Mesenchymal stem cell (in vitro differentiated cells and primary cell): ENCODE results near the gene LRRIQ1.
"Not testable (repeated sequence)": the region's sequence is repeated elsewhere in the genome, so short reads cannot be mapped to it uniquely, and the experiment has no call there.

Experiments used
- DNase-seq: peaks from one replicate; pipeline ENCODE4 v3.0.0-alpha.2; 2013
- H2AFZ ChIP-seq: one replicate; pipeline ENCODE4 v1.6.1; 2013; ENCODE audit warnings: low read depth, mild to moderate bottlenecking, control low read depth, inconsistent platforms, low read length, moderate library complexity
- H2AK5ac ChIP-seq: 2 replicates; pipeline ENCODE4 v1.6.1; 2013; ENCODE audit warnings: low read length, moderate library complexity, mild to moderate bottlenecking, inconsistent platforms; ENCODE audit not compliant: severe bottlenecking
- H2BK120ac ChIP-seq: one replicate; pipeline ENCODE4 v1.6.1; 2013; ENCODE audit warnings: low read depth, mild to moderate bottlenecking, inconsistent platforms, low read length, moderate library complexity
- H2BK12ac ChIP-seq, 2 experiments: one replicate each; pipeline ENCODE4 v1.6.1; 2013; ENCODE audit warnings: inconsistent platforms in 2 of 2, low read length in 2 of 2, mild to moderate bottlenecking in 2 of 2, moderate library complexity in 2 of 2, control low read depth in 1 of 2
- H2BK15ac ChIP-seq: one replicate; pipeline ENCODE4 v1.6.1; 2013; ENCODE audit warnings: mild to moderate bottlenecking, low read depth, inconsistent platforms; ENCODE audit not compliant: poor library complexity, severe bottlenecking
- H2BK5ac ChIP-seq: 2 replicates; pipeline ENCODE4 v1.6.1; 2013; ENCODE audit warnings: low read depth, mild to moderate bottlenecking, low read length, control low read depth, inconsistent platforms; ENCODE audit not compliant: poor library complexity, severe bottlenecking
- H3K14ac ChIP-seq, 2 experiments: one replicate each; pipeline ENCODE4 v1.6.1; 2013; ENCODE audit warnings: inconsistent platforms in 2 of 2, low read length in 2 of 2, control low read depth in 1 of 2, mild to moderate bottlenecking in 1 of 2, moderate library complexity in 1 of 2
- H3K18ac ChIP-seq, 2 experiments: one replicate each; pipeline ENCODE4 v1.6.1; 2013; ENCODE audit warnings: inconsistent platforms in 2 of 2, low read length in 2 of 2, control low read depth in 1 of 2, low read depth in 1 of 2, mild to moderate bottlenecking in 1 of 2
- H3K23ac ChIP-seq, 2 experiments: one replicate each; pipeline ENCODE4 v1.6.1; 2013; ENCODE audit warnings: inconsistent platforms in 2 of 2, low read length in 2 of 2, mild to moderate bottlenecking in 2 of 2, moderate library complexity in 2 of 2, control low read depth in 1 of 2
- H3K27ac ChIP-seq: 2 replicates; pipeline ENCODE4 v1.5.1; 2013; ENCODE audit warnings: mild to moderate bottlenecking, moderate library complexity, low read length, control low read depth, inconsistent platforms; ENCODE audit not compliant: poor library complexity, severe bottlenecking
- H3K27me3 ChIP-seq, 2 experiments: 2 replicates each; pipeline versions ENCODE4 v1.6.1 to v1.7.0; 2013; ENCODE audit warnings: low read length in 2 of 2, mild to moderate bottlenecking in 2 of 2, moderate library complexity in 2 of 2, control low read depth in 1 of 2, inconsistent platforms in 1 of 2; ENCODE audit not compliant: control insufficient read depth in 1 of 2, insufficient read depth in 1 of 2
- H3K36me3 ChIP-seq, 2 experiments: 2 replicates each; pipeline versions ENCODE4 v1.6.1 to v1.7.0; 2013; ENCODE audit warnings: low read length in 2 of 2, control low read depth in 1 of 2, inconsistent platforms in 1 of 2, low read depth in 1 of 2, mild to moderate bottlenecking in 1 of 2; ENCODE audit not compliant: insufficient read depth in 2 of 2, control insufficient read depth in 1 of 2
- H3K4ac ChIP-seq, 2 experiments: one replicate each; pipeline ENCODE4 v1.6.1; 2013; ENCODE audit warnings: inconsistent platforms in 2 of 2, low read length in 2 of 2, mild to moderate bottlenecking in 2 of 2, moderate library complexity in 2 of 2, control low read depth in 1 of 2, low read depth in 1 of 2
- H3K4me1 ChIP-seq: 2 replicates; pipeline ENCODE4 v1.6.1; 2013; ENCODE audit warnings: low read depth, low read length, control low read depth; ENCODE audit not compliant: control insufficient read depth, insufficient read depth
- H3K4me2 ChIP-seq: 2 replicates; pipeline ENCODE4 v1.6.1; 2013; ENCODE audit warnings: low read length, mild to moderate bottlenecking, inconsistent platforms; ENCODE audit not compliant: poor library complexity, severe bottlenecking
- H3K4me3 ChIP-seq, 2 experiments: 2 replicates each; pipeline versions ENCODE4 v1.5.1 to v1.7.0; 2013; ENCODE audit warnings: low read length in 2 of 2, mild to moderate bottlenecking in 2 of 2, control low read depth in 1 of 2, low read depth in 1 of 2; ENCODE audit not compliant: insufficient read depth in 1 of 2
- H3K79me1 ChIP-seq: replicated peaks from 2 replicates; pipeline ENCODE4 v1.6.1; 2013; ENCODE audit warnings: mild to moderate bottlenecking, control low read depth, low read length, inconsistent platforms; ENCODE audit not compliant: poor library complexity, severe bottlenecking
- H3K9ac ChIP-seq: 2 replicates; pipeline ENCODE4 v1.7.0; 2013; ENCODE audit warnings: mild to moderate bottlenecking, low read length, moderate library complexity
- H3K9me3 ChIP-seq: 2 replicates; pipeline ENCODE4 v1.7.0; 2013; ENCODE audit warnings: mild to moderate bottlenecking, low read length; ENCODE audit not compliant: control insufficient read depth
- H4K8ac ChIP-seq: one replicate; pipeline ENCODE4 v1.6.1; 2013; ENCODE audit warnings: inconsistent platforms, mild to moderate bottlenecking, low read length, moderate library complexity
- H4K91ac ChIP-seq: one replicate; pipeline ENCODE4 v1.6.1; 2013; ENCODE audit warnings: mild to moderate bottlenecking, low read length, inconsistent platforms
- WGBS: methylation state at CpG from one replicate; pipeline ENCODE4 v1.1.7; 2013; ENCODE audit warnings: mixed read lengths; 5-methylcytosine and 5-hydroxymethylcytosine counted together

LRRIQ1 gene

DNA sequence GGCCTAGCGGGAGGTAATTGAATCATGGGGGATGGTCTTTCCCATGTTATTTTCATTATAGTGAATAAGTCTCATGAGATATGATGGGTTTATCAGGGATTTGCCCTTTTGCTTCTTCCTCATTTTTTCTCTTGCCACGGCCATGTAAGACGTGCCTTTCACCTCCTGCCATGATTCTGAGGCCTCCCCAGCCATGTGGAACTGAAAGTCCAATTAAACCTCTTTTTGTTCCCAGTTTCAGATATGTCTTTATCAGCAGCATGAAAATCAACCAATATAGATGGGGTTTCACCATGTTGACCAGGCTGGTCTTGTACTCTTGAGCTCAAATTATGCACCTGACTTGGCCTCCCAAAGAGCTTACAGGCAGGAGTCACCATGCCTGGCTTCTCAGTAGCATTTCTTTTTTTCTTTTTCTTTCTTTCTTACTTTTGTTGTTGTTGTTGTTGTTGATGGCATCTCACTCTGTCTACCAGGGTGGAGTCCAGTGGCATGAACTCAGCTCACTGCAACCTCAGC lies 33.3 kb upstream of the LRRIQ1 start:
- Histone ChIP-seq H3K27me3 (no peaks in the 10 kb centered on the region), H3K4me1 (no peaks in the 10 kb centered on the region), H2BK120ac (no peak overlapping the region), H2BK5ac (no peak overlapping the region), H2BK12ac (no peak overlapping the region), H3K14ac (no peak overlapping the region), H3K9ac (no peak overlapping the region), H3K27ac (no peak overlapping the region), H2AK5ac (no peak overlapping the region), H3K9me3 (no peaks in the 10 kb centered on the region), H4K8ac (no peak overlapping the region), H3K23ac (no peak overlapping the region), H3K4ac (no peak overlapping the region), H3K4me3 (no peak overlapping the region), H3K18ac (no peak overlapping the region), H2AFZ (no peak overlapping the region), H3K4me2 (no peak overlapping the region), H2BK15ac (no peak overlapping the region), H3K79me1 (no peaks in the 10 kb centered on the region), H4K91ac (no peak overlapping the region), H3K36me3 (no peaks in the 10 kb centered on the region)
- WGBS: 82% methylated on average over 2 of the region's 3 CpGs
- no peak for DNase-seq

DNA sequence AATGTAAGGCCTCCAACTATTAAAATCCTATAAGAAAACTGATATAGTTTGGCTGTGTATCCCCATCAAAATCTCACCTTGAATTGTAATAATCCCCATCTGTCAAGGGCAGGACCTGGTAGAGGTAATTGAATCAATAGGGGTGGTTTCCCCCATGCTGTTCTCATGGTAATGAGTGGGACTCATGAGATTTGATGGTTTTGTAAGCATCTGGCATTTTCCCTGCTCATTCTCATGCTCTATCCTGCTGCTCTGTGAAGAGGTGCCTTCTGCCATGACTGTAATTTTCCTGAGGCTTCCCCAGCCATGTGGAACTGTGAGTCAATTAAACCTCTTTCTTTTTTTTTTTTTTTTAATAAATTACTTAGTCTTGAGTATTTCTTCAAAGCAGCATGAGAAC lies 31.9 kb upstream of the LRRIQ1 start:
- no peak overlapping the region for H2AK5ac ChIP-seq
- H3K4ac ChIP-seq: no peak overlapping the region
- no peaks in the 10 kb centered on the region for H3K79me1 ChIP-seq
- no peak overlapping the region for H3K14ac ChIP-seq
- H4K91ac ChIP-seq: no peak overlapping the region
- no peak overlapping the region for H3K4me3 ChIP-seq
- no peaks in the 10 kb centered on the region for H3K9me3 ChIP-seq
- no peak overlapping the region for H3K18ac ChIP-seq
- no peaks in the 10 kb centered on the region for H3K36me3 ChIP-seq
- H2BK120ac ChIP-seq: no peak overlapping the region
- DNase-seq: no peak
- no peaks in the 10 kb centered on the region for H3K4me1 ChIP-seq
- no peak overlapping the region for H3K4me2 ChIP-seq
- no peak overlapping the region for H2BK15ac ChIP-seq
- H2BK5ac ChIP-seq: no peak overlapping the region
- no peak overlapping the region for H3K9ac ChIP-seq
- H4K8ac ChIP-seq: no peak overlapping the region
- H3K27ac ChIP-seq: no peak overlapping the region
- H2AFZ ChIP-seq: no peak overlapping the region
- no peaks in the 10 kb centered on the region for H3K27me3 ChIP-seq
- no peak overlapping the region for H2BK12ac ChIP-seq
- no peak overlapping the region for H3K23ac ChIP-seq

DNA sequence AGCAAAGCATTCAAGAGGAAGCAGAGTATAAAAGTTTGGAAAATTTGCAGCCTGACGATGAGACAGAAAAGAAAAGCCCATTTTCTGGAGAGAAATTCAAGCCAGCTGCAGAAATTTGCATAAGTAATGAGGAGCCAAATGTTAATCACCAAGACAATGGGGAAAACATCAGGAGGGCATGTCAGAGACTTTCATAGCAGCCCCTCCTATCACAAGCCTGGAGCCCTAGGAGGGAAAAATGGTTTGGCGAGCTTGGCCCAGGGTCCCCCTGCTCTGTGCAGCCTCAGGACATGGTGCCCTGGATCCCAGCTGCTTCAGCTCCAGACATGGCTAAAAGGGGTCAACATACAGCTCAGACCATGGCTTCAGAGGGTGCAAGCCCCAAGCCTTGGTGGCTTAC lies 31.1 kb upstream of the LRRIQ1 start:
- 85% methylated on average over 2 of the region's 2 CpGs for WGBS
- H3K9me3 ChIP-seq, H2BK12ac ChIP-seq, H3K4me1 ChIP-seq, DNase-seq, H3K9ac ChIP-seq, H3K4ac ChIP-seq, H2BK5ac ChIP-seq, H3K4me3 ChIP-seq, H2AFZ ChIP-seq, H2BK120ac ChIP-seq, H3K23ac ChIP-seq, H3K4me2 ChIP-seq, H3K27ac ChIP-seq, H3K14ac ChIP-seq, H2AK5ac ChIP-seq, H3K79me1 ChIP-seq, H3K27me3 ChIP-seq, H4K91ac ChIP-seq, H3K36me3 ChIP-seq: not testable (repeated sequence)
- peak overlapping the region; percentile 12 for H2BK15ac ChIP-seq
- peak overlapping the region; percentile 19 for H4K8ac ChIP-seq
- peak overlapping the region in 1 of 2 experiments; percentile 2 for H3K18ac ChIP-seq

DNA sequence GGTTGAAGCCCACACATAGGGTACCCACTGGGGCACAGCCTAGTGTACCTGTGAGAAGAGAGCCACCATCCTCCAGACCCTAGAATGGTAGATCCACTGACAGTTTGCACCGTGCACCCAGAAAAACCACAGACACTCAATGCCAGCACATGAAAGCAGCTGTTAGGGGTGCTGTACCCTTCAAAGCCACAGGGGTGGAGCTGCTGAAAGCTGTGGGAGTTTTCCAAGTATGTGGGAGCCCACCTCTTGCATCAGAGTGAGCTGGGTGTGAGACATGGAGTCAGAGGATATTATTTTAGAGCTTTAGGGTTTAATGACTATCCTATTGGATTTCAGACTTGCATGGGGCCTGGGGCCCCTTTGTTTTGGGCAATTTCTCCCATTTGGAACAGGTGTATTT lies 30.5 kb upstream of the LRRIQ1 start:
- Histone ChIP-seq H3K14ac (no peak overlapping the region), H4K91ac (no peak overlapping the region), H3K4me3 (no peak overlapping the region), H3K27ac (no peak overlapping the region), H2BK15ac (no peak overlapping the region), H2BK12ac (no peak overlapping the region), H3K27me3 (no peaks in the 10 kb centered on the region), H3K4ac (no peak overlapping the region), H2AFZ (no peak overlapping the region), H2BK120ac (no peak overlapping the region), H3K9me3 (no peaks in the 10 kb centered on the region), H4K8ac (no peak overlapping the region), H3K23ac (no peak overlapping the region), H3K79me1 (no peaks in the 10 kb centered on the region), H3K36me3 (no peaks in the 10 kb centered on the region), H3K4me1 (no peaks in the 10 kb centered on the region), H3K18ac (no peak overlapping the region), H3K4me2 (no peak overlapping the region), H2BK5ac (no peak overlapping the region), H3K9ac (no peak overlapping the region), H2AK5ac (no peak overlapping the region)
- no peak for DNase-seq
- WGBS: no CpG with 5 or more reads among the region's 1 CpG
